ENCODE results near the gene CACNB2.
"Not testable (repeated sequence)": the region's sequence is repeated elsewhere in the genome, so short reads cannot be mapped to it uniquely, and the experiment has no call there.

DNA sequence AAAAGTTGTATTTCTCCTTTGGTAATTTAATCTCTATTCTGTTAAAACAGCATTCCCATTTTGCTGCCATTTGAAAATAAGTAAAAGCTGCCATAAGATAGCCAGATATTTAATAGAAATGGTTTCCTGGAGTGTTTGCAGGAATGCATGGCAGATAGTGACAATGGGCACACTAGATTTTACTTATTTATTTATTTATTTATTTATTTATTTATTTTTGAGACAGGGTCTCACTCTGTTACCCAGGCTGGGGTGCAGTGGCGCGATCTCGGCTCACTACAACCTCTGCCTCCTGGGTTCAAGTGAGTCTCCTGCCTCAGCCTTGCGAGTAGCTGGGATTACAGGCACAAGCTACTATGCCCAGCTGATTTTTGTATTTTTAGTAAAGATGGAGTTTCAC is 13.2 kb downstream of the CACNB2 start:
- not testable (repeated sequence) for TF ChIP-seq CTCF (conservative IDR thresholded peaks at IDR 0.05; ENCODE audit: low read depth, low read length); EZH2 (IDR thresholded peaks at IDR 0.05; ENCODE audit: borderline replicate concordance, low read depth, low read length, poor library complexity, severe bottlenecking)
